Kasumi-1 (cell line): ENCODE data around the gene ERCC4.

Experiments used
- DNase-seq, 2 experiments: peaks; one replicate each; lab custom pipeline; 2025; lab: John Stamatoyannopoulos, UW

ERCC4 gene

DNA sequence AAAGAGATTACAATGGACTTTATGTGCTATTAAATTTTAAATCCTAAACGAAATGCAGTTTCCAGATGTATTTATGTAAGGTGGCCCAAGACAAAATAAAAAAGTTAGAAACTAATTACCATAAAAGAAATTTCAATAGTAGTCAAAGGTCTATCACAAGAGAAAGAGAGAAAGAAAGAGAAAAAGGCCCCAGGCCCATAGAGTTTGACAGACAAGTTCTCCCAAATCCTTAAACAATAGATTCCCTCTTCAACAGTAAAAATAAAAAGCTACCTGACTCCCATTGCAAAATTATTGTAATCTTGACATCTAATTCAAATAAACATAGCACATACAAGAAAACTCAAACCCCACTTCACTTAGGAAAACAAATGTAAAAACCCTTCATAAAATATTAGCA, 8.6 kb upstream of the ERCC4 start:
- no peak for DNase-seq

- DNase-seq = no peak
These were observed 8.1 kb upstream of the ERCC4 start for GRCh38 chr16:13911871-13912270.

DNA sequence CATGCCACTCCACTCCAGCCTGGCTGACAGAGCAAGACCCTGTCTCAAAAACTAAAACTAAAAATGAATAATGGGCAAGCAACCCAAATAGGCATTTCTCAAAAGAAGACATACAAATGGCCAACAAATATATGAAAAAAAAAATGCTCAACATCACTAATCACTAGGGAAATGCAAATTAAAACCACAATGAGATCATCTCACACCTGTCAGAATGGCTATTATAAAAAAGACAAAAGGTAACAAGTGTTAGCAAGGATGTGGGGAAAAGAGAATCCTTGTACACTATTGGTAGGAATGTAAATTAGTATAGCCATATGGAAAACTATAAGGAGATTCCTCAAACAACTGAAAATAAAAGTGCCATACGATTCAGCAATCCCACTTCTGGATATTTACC, 7.1 kb upstream of the ERCC4 start:
- DNase-seq = no peak

DNA sequence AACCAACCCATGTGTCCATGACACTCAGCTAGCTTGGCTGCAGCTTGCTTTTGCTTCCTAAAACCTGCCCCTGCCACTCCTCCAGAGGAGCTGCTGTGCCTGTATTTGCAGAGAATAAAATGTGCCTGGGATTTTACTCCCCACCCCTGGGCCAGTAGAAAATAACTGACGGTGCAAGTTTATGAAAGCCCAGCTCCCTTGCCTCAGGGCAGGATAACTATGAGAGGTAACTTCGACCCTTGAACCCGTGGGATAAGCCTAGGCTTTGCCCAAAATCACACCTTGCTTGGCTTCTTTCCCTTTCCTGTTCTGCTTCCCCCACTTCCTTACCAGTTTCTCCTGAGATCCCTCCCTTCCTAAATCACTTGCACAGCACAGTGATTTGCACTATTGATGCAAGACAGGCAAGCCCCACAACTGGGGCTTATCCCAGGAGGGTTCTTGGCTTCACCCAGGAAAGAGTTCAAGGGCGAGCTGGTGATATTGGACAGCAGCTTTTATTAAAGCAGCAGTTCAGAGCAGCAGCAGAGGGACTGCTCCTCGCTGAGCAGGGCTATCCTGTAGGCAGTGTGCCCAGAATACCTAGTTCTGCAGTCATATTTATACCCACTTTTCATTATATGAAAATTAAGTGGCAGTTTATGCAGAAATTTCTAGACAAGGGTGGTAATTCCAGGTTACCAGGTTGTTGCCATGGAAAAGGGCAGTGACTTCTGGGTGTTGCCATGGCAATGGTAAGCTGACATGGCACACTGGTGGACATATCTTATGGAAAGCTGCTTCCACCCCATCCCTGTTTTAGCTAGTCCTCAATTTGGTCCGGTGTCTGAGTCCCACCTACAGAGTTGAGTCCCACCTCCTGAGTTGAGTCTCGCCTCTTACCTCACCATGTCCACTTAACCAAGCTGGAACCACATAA, 6.3 kb upstream of the ERCC4 start:
- no peak for DNase-seq

DNA sequence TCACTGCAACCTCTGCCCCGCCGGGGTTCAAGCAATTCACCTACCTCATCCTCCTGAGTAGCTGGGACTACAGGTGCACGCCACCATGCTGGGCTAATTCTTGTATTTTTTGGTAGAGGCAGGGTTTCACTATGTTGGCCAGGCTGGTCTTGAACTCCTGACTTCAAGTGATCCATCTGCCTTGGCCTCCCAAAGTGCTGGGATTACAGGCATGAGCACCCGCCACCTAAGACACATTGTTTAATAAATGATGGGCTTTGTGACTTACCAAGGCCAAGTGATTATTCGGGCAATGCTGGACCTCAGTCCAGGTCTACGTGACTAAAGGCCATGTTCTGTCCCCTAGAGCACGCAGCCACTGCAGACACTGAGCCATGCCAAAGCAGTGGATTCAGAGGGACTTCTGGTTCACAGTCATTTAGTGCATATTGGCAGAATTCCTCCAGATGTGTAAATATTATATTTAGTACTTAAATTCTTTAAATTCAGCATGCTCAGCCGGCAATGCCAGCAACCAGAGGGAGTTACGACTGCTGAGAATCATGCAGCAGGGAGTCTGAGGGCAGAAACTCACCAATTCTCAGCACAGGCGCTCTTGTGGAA, 4.8 kb upstream of the ERCC4 start:
- no peak for DNase-seq

GRCh38 chr16:13919330-13919682, 648 bp upstream of the ERCC4 start:
- DNase-seq = peak; percentile 29 to 34

DNA sequence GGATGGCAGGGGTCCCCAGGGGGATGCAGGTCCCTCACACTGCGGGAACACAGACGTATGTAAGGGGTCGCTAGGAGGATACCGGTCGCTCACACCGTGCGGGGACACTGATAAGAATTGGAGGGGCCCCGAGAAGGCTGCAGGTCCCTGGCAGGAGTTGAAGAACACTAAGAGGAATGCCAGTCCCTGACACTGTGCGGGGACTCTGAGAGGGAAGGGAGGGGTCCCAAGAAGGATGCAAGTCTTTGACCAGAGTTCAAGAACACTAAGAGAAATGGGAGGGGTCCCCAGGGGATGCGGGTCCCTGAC, 510 bp downstream of the ERCC4 start:
- no peak for DNase-seq

DNA sequence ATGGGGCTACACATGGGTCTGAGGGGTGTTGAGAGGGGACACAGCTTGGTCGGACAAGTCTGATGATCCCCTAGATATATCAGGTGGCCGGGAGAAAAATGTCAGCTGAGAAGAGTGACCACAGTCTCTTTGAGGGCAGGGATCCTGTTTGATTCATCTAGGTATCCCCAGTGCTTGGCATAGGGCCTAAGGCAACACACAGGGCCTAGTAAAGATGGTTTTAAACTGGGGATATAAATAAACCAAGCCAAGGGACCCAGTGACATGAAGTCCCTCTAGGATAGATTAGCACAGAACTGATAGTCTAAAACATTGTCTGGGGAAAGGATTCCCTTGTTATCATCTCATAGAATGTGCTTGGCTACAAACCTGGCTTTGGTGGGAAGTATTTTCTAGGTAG, 1.4 kb downstream of the ERCC4 start:
- DNase-seq = no peak

- peak; percentile 49 to 60 for DNase-seq
These were observed 3.8 kb downstream of the ERCC4 start for GRCh38 chr16:13923703-13924298.

DNA sequence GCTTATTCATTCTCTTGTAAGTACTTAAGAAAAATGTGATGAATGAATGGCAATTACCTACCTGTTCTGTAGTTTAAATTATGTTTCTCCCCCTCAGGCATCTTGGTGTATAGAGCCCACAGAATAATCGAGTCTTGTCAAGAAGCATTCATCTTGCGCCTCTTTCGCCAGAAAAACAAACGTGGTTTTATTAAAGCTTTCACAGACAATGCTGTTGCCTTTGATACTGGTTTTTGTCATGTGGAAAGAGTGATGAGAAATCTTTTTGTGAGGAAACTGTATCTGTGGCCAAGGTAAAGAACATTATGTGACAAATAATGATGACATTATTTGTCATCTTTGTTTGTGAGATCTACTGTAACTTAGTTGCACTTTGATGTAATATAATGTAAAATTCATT, 6.5 kb downstream of the ERCC4 start:
- no peak for DNase-seq

DNA sequence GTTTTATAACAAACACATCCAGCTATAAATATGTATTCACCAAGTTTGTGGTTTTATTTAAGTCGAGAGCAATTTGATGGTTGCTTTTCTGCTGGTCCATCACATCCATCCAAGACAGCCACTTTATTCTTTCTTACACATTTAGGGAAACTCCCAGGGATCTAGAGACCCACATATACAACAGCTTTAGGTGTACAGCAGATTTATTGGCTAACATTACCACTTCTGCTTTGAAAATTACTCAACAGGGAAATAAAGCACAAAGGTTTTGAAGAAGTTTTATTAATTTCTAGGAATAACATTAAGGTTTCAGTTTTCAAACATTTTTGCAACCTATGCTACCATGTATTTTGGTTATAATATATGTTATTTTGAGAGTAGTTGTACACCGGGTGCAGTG, 6.9 kb downstream of the ERCC4 start:
- no peak for DNase-seq

GRCh38 chr16:13928646-13929045, 8.7 kb downstream of the ERCC4 start:
- no peak for DNase-seq

DNA sequence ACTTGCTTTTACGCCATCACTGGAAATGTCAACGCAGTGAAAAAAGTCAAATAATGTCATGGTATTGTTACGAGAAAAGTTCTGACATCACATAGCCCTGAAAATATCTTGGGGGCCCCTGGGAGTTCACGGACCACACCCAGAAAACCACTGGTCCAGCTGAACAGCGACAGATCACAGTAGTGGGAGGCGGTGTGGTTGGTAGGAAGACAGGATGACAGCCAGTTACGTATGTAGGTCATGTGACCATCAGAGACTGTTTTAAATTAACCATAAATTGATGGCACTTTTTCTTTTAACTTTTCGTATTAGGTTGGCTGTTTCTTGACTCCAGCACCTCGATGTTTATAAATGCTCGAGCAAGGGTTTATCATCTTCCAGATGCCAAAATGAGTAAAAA, 11.9 kb downstream of the ERCC4 start:
- DNase-seq = no peak

GRCh38 chr16:13935408-13935807, 15.5 kb downstream of the ERCC4 start:
- no peak for DNase-seq

GRCh38 chr16:13936155-13936554, 16.2 kb downstream of the ERCC4 start:
- no peak for DNase-seq

DNA sequence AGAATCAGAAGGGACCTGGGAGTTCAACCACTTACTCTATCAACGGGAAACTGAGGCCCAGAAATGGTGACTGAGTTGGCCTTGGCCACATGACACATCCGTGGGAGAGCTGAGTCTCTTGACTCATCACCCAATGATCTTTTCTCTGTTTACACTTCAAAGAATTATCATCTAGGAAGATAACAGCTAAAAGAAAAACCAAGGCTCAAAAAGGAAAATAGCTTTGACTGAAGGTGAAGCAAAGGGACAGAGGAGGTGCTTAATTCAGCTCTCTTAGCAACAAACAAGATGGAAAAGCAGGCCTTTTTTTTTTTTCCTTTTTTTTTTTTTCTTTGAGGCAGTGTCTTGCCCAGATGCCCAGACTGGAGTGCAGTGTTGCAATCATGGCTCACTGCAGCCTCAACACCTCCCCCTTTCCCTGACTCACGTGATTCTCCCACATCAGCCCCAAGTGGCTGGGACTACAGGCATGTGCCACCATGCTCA, 16.7 kb downstream of the ERCC4 start:
- DNase-seq = no peak

DNA sequence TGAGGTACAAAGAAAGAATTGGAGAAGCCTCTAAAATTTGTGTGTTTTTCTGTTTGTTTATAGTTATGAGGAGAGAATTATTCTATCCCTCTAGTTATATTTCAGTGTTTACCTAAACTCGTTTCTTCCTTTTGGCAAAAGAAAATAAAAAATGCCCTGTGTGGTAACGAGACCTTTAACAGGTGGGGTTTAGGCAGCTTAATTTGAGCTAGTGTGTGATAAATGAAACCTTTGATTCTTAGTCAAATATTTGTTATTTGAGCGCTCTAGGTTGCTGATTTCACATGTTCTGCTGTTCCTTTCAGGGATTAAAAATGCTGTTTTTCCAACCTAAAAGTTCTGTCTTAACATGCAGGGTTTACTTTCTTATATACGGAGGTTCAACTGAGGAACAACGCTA, 17.5 kb downstream of the ERCC4 start:
- no peak for DNase-seq

DNA sequence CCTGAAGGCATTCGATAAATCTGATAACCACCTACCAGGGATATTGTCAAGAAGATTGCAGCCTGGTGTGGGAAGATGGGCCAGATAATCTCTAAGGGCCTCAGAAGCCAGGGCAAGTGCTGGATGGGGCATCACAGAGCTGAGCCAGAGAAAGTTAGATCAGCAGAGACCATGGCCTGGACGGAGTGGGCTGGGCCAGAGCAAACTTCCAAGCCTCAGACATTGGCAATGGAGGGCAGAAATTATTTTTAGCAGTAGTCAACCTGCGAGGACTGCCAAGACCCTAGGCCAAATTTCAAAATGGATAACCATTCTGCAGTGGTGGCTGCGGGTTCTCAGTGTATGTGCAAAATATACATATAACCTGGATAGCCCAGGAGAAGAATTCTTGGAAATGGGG, 18.5 kb downstream of the ERCC4 start:
- no peak for DNase-seq

DNA sequence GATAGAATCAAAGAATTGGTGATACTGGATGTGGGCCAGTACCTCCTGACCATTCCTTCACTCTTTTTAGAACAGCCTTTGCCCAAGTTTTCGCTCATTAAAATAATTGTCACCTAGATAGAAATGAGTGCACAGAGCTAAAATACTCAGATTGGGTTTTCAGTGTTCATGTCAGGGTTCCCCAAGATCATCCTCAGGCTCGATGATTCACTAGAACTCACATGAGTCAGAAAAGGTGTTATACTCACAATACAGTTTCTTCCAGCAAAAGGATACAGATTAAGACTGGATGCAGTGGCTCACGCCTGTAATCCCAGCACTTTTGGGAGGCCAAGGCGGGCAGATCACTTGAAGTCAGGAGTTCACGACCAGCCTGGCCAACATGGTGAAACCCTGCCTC, 19.9 kb downstream of the ERCC4 start:
- DNase-seq = no peak

GRCh38 chr16:13940397-13940933, 20.5 kb downstream of the ERCC4 start:
- no peak for DNase-seq

DNA sequence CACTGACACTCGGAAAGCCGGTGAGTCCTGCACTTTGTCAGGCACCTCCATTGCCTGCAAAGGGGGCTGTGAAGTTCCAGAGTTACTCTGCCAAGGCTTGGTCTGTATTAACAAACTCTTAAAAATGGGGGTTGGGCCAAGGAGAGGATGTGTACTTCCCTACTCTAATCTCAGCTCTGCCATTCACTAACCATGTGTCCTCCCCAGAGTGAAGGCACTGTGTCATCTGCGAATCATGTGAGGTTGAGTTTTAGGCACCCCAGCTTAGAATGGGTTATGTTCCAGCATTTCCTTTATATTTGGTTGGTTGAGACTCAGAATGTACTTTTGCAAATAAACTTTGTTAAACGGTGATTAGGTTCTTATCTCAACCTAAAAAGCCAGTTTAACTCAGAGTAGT, 24.9 kb downstream of the ERCC4 start:
- DNase-seq = no peak

DNA sequence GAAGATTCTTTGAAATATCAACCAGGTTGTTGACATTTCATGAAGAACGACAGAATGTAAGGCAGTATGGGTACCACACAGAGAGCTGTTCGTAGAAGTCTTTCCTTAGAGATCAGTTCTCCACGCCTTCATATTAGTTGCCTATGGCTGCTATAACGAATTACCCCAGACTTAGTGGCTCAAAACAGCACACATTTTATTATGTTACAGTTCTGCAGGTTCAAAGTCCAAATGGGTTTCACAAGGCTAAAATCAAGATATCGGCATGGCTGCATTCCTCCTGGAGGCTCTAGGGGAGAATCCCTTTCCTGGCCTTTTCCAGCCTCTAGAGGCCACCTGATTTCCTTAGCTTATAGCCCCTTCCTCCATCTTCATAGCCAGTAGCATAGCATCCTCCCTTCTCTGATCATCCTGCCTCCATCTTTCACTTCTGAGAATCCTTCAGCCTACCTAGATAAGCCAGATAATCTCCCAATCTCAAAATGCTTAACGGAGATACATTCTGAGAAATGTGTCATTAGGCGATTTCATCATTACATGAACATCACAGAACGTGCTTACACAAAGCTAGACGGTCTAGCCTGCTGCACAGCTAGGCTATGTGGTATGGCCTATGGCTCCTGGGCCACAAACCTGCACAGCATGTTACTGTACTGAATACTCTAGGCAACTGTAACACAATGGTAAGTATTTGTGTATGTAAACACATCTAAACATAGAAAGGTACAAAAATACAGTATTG, 26.0 kb downstream of the ERCC4 start:
- no peak for DNase-seq
